ENCODE measurements around the gene PITHD1.

DNA sequence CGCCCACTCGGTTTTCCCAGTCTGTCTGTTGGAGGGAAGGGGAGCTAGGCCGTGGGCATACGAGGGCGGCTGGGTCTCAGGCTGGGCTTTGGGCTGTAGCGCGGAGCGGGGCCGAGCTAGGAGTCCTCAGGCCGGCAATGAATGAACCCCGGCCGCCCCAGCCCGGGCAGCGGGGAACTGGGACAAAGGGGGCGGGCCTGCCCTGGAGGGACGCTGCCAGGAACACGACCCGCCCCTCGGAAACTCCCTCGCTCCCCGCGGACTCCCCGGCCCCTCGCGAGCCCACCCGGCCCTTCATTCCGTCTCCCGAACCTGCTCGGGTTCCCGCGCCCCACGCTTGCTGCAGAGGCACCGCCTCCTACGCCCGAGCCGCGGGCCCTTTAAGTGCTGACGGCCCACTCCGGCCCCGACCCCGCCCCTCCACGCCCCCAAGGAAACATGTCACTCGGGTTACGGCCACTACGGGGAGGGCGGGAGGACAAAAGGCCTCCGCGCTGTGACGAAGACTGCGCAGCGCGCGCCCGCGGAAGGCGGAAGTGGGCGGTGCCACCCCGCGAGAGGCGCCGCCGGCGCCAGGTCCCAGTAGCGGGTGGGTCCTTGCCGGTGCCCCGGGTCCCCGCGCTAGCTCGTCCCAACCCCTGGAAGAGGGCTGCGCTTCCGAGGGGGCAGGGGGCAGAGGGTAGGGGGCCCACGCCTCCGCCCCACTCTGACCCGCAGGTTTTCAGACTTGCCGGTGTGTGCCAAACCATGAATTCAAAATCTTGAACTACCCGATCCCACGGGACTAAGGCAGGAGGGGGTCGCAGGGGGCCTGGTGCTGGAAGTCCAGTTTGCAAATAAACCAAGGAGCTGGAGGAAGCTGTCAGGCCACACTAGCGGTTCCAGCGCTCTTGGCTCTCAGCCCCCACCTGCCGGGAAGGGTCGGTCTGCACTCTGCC is 22.5 kb downstream of the PITHD1 start, which contains the start of gene GALE:
- TF ChIP-seq, protein P1, sequence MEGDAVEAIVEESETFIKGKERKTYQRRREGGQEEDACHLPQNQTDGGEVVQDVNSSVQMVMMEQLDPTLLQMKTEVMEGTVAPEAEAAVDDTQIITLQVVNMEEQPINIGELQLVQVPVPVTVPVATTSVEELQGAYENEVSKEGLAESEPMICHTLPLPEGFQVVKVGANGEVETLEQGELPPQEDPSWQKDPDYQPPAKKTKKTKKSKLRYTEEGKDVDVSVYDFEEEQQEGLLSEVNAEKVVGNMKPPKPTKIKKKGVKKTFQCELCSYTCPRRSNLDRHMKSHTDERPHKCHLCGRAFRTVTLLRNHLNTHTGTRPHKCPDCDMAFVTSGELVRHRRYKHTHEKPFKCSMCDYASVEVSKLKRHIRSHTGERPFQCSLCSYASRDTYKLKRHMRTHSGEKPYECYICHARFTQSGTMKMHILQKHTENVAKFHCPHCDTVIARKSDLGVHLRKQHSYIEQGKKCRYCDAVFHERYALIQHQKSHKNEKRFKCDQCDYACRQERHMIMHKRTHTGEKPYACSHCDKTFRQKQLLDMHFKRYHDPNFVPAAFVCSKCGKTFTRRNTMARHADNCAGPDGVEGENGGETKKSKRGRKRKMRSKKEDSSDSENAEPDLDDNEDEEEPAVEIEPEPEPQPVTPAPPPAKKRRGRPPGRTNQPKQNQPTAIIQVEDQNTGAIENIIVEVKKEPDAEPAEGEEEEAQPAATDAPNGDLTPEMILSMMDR (IDR thresholded peaks at IDR 0.05) = no peak
- TF ChIP-seq POLR2AphosphoS5 (IDR thresholded peaks at IDR 0.05; ENCODE audit: low read depth, low read length) (peak; percentile 87; the same call in 1 of the 2 replicates), SIN3A (IDR thresholded peaks at IDR 0.05; ENCODE audit: borderline replicate concordance, insufficient read depth, low read depth, low read length) (peak; percentile 97; the same call in 1 of the 2 replicates)
